Fibroblast of mammary gland (primary cell): ENCODE measurements around the gene NECAP2.
"Not testable (repeated sequence)": the region's sequence is repeated elsewhere in the genome, so short reads cannot be mapped to it uniquely, and the experiment has no call there.

Experiments
- DNase-seq: peaks from one replicate; pipeline ENCODE4 v3.0.0-alpha.2; 2010; ENCODE audit warnings: low read depth
- H3K4me3 ChIP-seq: 2 replicates; pipeline ENCODE4 v1.5.1; 2011; ENCODE audit warnings: low read depth, mild to moderate bottlenecking, low read length, moderate library complexity; ENCODE audit not compliant: control insufficient read depth
- CTCF ChIP-seq: conservative IDR thresholded peaks from 2 replicates; pipeline ENCODE4 v1.5.1; 2011; ENCODE audit warnings: low read depth, low read length, inconsistent platforms; ENCODE audit not compliant: control insufficient read depth, insufficient read depth

The NECAP2 gene

GRCh38 chr1:16498573-16499413, 58.3 kb downstream of the NECAP2 start:
- peak overlapping the region; percentile 80 for H3K4me3 ChIP-seq
- peak; percentile 64 for DNase-seq
- TF ChIP-seq CTCF = no peak

GRCh38 chr1:16500466-16500865, 59.9 kb downstream of the NECAP2 start:
- not testable (repeated sequence) for H3K4me3 ChIP-seq, DNase-seq

- DNase-seq = not testable (repeated sequence)
Measured at GRCh38 chr1:16500975-16501374, 60.5 kb downstream of the NECAP2 start.

GRCh38 chr1:16501446-16501845, 60.9 kb downstream of the NECAP2 start:
- DNase-seq, H3K4me3 ChIP-seq: not testable (repeated sequence)

More at GRCh38 chr1:16500975-16501374, 60.5 kb downstream of the NECAP2 start:
- not testable (repeated sequence) for H3K4me3 ChIP-seq

- TF ChIP-seq CTCF = no peak
- DNase-seq = no peak
Measured at GRCh38 chr1:16503494-16503893, 63.0 kb downstream of the NECAP2 start.

GRCh38 chr1:16505870-16506269, 65.3 kb downstream of the NECAP2 start:
- H3K4me3 ChIP-seq, DNase-seq: not testable (repeated sequence)

More at GRCh38 chr1:16503494-16503893, 63.0 kb downstream of the NECAP2 start:
- no peak overlapping the region for H3K4me3 ChIP-seq

GRCh38 chr1:16506364-16507136, 66.0 kb downstream of the NECAP2 start:
- H3K4me3 ChIP-seq, DNase-seq: not testable (repeated sequence)

GRCh38 chr1:16508861-16509445, 68.4 kb downstream of the NECAP2 start:
- H3K4me3 ChIP-seq = not testable (repeated sequence)
- peak; percentile 17 for DNase-seq
